ENCODE results near the gene PLEKHG4B. TPM values are rescaled to one million over a fixed set of nuclear protein-coding genes. Genes with fewer than 3 reads are reported as not detected.
"Not testable (repeated sequence)": the region's sequence is repeated elsewhere in the genome, so short reads cannot be mapped to it uniquely, and the experiment has no call there.

The PLEKHG4B gene
- total RNA-seq, 2 donors from 2014 or later = 0.05 TPM; not detected in 1

DNA sequence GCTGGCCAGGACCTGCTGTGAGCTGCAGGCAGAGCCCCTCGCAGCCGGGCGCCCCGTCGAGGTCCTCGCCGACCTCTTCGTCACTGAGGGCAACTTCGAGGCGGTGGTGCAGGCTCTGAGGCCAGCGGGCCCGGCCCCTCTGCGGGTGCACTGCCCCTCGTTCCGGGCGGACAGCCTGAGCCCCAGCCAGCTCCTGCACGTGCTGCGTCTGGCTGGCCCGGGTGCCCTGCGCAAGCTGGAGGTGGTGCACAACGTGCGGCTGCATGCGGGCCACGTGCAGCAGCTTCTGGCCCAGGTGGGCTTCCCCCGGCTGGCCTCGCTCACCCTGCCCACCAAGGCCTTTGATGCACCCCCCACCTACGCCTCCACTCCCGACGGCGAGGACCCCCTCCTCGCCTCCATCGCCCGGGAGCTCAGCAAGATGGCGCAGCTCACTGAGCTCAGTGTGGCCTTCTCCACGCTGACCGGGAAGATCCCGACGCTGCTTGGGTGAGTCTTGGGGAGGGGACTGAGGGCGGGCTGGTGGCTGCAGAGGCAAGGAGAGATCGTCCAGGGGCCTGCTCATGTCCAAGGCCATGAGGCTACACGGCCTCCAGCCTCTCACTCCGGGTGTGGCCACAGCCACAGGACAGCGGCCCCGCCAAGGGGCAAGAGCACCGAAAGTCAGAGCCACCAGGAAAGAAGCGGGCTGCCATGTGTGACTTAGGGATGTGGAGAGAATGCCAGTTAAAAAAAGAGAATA is 100.2 kb downstream of the PLEKHG4B start:
- intact Hi-C loops (cut with DNase I) = loop anchor here in 1 of 2 donors (5.0 kb wide), 1 partner anchor 800 kb away; no protein-coding TSS in a partner anchor
- DNase-seq (ENCODE audit: low spot score) = peak; percentile 71

GRCh38 chr5:192691-192969 is 100.7 kb downstream of the PLEKHG4B start:
- intact Hi-C loops (cut with DNase I) = loop anchor here in 1 of 2 donors (5.0 kb wide), 1 partner anchor 800 kb away; no protein-coding TSS in a partner anchor
- DNase-seq (ENCODE audit: low spot score) = no peak

DNA sequence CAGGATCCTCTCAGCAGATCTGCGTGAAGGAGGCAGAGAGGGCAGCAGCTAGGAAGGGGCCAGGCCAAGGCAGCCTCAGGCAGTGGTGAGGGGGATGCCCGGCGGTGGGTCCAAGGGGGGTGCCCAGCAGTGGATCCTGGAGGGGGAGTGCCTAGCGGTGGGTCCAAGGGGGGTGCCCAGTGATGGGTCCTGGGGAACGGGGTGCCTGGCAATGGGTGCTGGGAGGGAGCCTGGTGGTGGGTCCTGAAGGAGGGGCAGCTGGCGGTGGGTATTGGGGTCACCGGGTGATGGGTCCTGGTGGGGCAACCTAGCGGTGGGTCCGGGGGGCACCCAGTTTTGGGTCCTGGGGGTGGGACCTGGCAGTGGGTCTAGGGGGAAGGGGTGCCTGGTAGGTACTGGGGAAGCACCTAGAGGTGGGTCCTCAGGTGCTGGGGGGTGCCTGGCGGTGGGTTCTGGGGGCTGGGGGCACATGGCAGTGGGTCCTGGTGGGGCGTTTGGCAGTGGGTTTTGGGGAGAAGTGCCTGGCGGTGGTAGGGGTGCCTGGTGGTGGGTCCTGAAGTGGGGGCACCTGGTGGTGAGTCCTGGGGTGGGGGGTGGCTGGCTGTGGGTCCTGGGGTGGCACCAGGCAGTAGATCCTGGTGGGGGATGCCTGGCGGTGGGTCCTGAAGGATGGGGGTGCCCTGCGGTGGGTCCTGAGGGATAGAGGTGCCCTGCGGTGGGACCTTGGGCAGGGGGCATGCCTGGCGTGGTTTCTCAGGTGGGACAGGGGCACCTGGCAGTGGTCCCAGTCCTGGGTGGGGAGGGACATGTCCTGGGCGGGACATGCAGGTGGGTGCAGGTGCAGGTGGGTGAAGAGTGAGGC is 101.2 kb downstream of the PLEKHG4B start:
- intact Hi-C loops (cut with DNase I) = loop anchor here in 1 of 2 donors (5.0 kb wide), 1 partner anchor 799 kb away; no protein-coding TSS in a partner anchor
- peak; percentile 72 for DNase-seq (ENCODE audit: low spot score)

- intact Hi-C loops (cut with DNase I) = loop anchor here in 1 of 2 donors (5.0 kb wide), 1 partner anchor 798 kb away; no protein-coding TSS in a partner anchor
- peak; percentile 73 for DNase-seq (ENCODE audit: low spot score)
Measured at GRCh38 chr5:194102-194501, 102.1 kb downstream of the PLEKHG4B start.

GRCh38 chr5:194603-195209 is 102.7 kb downstream of the PLEKHG4B start:
- peak; percentile 73 for DNase-seq (ENCODE audit: low spot score)
- intact Hi-C loops (cut with DNase I) = loop anchor here in 1 of 2 donors (5.0 kb wide), 1 partner anchor 798 kb away; no protein-coding TSS in a partner anchor

DNA sequence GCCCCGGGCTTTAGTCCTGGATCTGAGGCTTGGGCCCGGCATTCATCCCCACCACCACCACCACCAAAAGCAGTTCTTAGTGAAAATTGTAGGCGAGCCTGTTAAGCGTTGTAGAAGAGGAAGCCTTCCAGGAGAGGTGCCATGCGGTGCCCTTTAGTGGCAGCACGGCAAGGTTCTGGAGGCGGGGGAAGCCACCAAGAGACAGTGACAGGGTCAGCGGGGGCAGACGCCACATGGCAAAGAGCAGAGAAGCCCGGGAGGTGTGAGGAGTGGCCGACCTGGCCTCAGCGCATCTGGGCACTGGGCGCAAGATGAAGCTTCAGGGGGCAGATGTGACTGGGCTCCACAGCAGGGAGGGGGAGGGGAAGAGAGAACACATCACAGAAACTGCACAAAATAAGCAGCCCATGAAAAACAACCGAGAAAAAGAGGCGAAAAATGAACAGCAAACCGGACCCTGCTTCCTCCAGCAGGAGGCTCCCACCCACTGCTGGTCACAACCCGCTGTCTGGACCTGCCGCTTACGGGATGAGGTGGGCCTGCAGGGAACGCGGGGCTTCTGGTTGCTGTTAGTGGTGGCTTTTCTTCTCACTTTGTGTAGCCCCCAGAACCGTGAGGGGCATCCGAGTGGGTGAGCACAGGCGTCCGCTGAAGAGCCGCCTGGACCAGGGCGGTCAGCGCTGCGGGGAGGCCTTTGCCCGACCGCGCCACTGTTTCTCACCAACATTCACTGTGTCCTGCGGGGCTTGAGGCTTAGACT is 103.6 kb downstream of the PLEKHG4B start:
- intact Hi-C loops (cut with DNase I) = no loop called here
- peak; percentile 65 for DNase-seq (ENCODE audit: low spot score)

DNA sequence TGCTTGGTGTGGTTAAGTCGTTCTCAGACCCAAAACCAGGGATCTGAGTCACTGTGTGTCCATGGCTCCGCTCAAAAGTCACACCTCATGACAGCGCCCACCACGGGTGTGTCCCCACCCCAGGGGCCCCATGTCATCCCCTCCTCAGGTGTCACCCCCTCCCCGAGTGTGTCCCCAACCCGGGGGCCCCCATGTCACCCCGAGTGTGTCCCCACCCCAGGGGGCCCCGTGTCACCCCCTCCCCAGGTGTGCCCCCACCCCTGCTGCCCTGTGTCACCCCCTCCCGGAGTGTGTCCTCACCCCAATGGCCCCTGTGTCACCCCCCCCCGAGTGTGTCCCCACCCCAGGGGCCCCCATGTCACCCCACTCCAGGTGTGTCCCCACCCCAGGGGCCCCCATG is 104.4 kb downstream of the PLEKHG4B start:
- no peak for DNase-seq (ENCODE audit: low spot score)
- intact Hi-C loops (cut with DNase I) = no loop called here

GRCh38 chr5:197031-197430 is 105.1 kb downstream of the PLEKHG4B start:
- not testable (repeated sequence) for DNase-seq (ENCODE audit: low spot score)

DNA sequence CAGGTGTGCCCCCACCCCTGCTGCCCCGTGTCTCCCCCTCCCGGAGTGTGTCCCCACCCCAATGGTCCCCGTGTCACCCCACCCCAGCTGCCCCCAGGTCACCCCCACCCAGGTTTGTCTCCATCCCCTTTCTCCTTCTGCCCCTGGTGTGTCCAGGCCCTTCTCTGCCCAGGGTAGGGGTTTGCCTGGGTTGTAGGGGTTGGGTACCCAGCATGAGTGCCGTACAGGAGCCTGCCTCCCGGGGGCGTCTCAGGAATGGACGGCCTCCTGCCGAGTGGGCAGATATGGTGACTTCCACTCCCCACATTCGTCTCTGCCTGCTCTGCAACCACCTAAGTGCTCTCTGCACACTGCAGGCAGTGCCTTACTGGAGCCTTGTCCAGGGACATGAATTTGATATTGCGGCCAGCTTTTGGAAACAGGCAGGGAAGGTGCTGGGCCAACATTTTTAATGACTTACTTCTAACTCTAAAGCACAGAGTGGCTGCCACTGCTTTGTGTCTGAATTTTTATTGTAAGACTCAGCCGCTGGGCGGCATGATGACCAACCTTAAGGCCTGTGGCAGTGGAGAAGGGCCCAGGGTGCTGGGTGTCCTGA is 106.0 kb downstream of the PLEKHG4B start:
- intact Hi-C loops (cut with DNase I) = no loop called here

More at GRCh38 chr5:197031-197430, 105.1 kb downstream of the PLEKHG4B start:
- intact Hi-C loops (cut with DNase I) = not testable (repeated sequence)

GRCh38 chr5:198516-199196 is 106.7 kb downstream of the PLEKHG4B start:
- intact Hi-C loops (cut with DNase I) = no loop called here
- DNase-seq (ENCODE audit: low spot score) = no peak

More for the DNA sequence above, 106.0 kb downstream of the PLEKHG4B start:
- no peak for DNase-seq (ENCODE audit: low spot score)

DNA sequence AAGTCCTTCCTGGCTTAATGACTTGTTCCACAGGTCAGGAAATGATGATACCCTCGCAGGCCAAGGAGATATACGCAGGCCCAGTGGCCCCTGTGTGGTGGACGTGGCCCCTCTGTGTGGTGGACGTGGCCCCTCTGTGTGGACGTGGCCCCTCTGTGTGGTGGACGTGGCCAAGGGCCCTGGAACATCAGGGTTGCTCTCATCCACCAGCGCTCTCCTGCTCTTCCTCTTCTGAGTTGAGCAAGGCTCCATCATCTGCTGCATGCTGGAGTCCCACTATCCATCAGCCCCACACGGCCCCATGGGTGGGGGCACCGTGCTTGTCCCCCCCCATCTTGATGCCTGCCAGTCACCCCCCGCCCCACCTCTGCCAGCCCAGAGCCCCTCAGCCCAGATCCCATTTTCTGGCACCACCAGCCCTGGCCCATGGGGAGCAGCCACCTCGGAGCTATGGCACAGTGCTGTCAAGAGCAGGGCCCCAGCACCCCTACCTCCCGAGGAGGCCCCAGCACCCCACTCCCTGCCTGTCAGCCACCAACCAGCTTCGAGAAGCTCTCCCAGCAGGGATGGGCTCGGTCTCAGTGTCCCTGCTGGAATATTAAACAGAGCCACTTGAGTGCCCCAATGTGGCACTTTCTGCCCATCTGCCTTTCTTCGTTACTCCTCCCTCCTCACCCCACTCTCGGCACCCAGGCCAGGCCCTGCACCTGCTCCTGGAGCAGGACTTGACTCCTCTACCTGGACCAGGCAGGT is 107.4 kb downstream of the PLEKHG4B start:
- intact Hi-C loops (cut with DNase I) = no loop called here
- no peak for DNase-seq (ENCODE audit: low spot score)

DNA sequence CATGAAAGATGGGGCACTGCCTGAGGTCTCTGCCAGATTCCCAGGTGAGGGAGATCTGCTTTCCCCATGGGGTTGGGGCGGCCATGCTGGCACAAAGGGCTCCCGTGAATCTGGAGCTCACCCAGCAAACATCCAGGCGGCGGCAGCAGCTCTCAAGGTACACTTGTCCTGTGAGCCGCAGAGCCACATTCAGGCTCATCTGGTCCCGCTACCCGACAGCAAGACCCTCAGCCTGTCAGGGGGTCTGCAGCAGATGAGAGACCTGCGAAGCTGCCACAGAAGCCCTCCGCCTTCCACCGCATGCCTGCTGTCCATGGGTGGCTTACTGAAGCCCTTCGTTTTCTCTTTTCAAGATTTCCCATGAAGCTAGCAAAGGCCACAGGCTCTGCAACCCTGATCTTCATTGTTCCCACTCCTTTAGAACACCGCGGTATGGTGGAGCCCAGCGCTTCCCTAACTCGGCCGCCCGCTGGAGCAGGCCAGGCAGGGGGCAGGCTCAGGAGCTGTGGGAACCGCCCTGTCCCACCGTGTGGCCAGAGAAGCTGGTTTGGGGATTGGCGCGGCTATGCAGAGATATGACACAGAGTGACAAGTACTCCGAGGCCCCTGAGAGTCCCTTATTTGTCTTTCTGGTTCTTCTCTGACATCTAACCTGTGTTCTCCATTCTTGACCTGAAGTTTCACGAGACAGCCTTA is 108.1 kb downstream of the PLEKHG4B start:
- intact Hi-C loops (cut with DNase I) = loop anchor here in 1 of 2 donors (2.0 kb wide), 1 partner anchor 35 kb away; no protein-coding TSS in a partner anchor
- DNase-seq (ENCODE audit: low spot score) = no peak

- intact Hi-C loops (cut with DNase I) = loop anchor here in 1 of 2 donors (2.0 kb wide), 1 partner anchor 36 kb away; no protein-coding TSS in a partner anchor
- DNase-seq (ENCODE audit: low spot score) = no peak
Measured at GRCh38 chr5:200985-201384, 109.0 kb downstream of the PLEKHG4B start.

DNA sequence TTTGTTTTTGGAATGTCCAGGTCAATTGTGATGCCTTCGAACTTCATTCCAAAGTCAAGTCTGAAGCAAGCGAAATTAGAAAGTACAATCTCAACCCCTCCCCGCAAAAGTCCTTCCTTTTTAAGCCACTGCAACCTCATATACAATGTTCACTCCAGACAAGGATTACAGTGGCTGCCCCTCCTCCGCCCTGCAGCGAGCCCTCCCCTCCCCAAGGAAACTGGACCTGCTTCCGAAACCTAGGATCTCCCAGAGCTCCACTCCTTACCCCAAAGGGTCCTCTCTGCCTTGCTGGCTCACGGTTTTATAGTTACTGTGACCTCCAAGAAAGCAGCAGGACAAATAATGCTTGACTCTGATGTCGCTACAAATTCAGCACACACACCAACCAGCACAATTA is 109.7 kb downstream of the PLEKHG4B start:
- intact Hi-C loops (cut with DNase I) = loop anchor here in 1 of 2 donors (2.0 kb wide), 1 partner anchor 37 kb away; no protein-coding TSS in a partner anchor
- DNase-seq (ENCODE audit: low spot score) = no peak

GRCh38 chr5:203246-203930 is 111.4 kb downstream of the PLEKHG4B start:
- DNase-seq (ENCODE audit: low spot score) = no peak
- intact Hi-C loops (cut with DNase I) = no loop called here

DNA sequence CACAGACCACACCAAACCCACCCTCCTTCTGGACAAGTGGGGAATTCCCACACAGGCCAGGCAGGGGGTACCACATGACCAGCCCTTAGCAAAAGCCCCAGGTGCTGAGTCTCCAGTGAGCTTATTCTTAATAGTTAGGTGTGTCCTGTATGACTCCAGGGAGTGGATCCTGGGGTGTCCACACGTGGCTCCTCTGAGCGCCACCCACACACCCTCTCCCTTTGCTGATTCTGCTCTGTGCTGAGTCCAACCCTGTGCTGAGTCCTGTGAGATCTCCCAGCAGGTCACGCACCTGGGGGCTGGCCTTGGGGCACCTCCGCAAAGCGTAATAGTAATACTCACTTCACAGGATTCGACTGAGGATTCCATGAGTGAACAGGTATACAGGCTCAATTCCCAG is 112.0 kb downstream of the PLEKHG4B start:
- intact Hi-C loops (cut with DNase I) = no loop called here
- no peak for DNase-seq (ENCODE audit: low spot score)

Data from posterior vena cava (tissue), 2 donors.